Stimulated activated effector memory CD8-positive, alpha-beta T cell treated with anti-CD3 and anti-CD28 coated beads, Interleukin-12 subunit alpha, Interleukin-12 subunit beta, amount 100 ng/mL, for 72 hours (primary cell): ENCODE measurements around the gene SNPH.

Experiments
- ATAC-seq: fragments of 150-1000 bp; cut with Tn5 transposase; 2 replicates; pipeline ENCODE4 v1.10.0; 2021
- DNase-seq, 2 donors: peaks; one replicate each; pipeline ENCODE4 v3.0.0; 2021 to 2022; ENCODE audit warnings: low spot score in 2 of 2
- H3K27ac Mint-ChIP-seq: one replicate; pipeline ENCODE4 v1.8.0; 2022; ENCODE audit warnings: mild to moderate bottlenecking, mixed read lengths
- H3K36me3 Mint-ChIP-seq: one replicate; pipeline ENCODE4 v1.8.0; 2022; ENCODE audit warnings: mild to moderate bottlenecking, mixed read lengths
- H3K4me1 Mint-ChIP-seq: one replicate; pipeline ENCODE4 v1.8.0; 2022; ENCODE audit warnings: mixed read lengths
- H3K4me3 Mint-ChIP-seq: one replicate; pipeline ENCODE4 v1.8.0; 2022; ENCODE audit warnings: mild to moderate bottlenecking, mixed read lengths
- H3K9me3 Mint-ChIP-seq: one replicate; pipeline ENCODE4 v1.8.0; 2022; ENCODE audit warnings: mixed read lengths

The SNPH gene

GRCh38 chr20:1330075-1330830 is 64.2 kb downstream of the SNPH start:
- peaks cover 22% of the 10 kb centered on the region for H3K36me3 Mint-ChIP-seq
- H3K27ac Mint-ChIP-seq, result peak overlapping the region; percentile 70
- DNase-seq, result peak; percentile 1 to 44
- ATAC-seq, result no peak
- H3K4me3 Mint-ChIP-seq, result no peak overlapping the region
- peaks cover 46% of the 10 kb centered on the region for H3K4me1 Mint-ChIP-seq
- H3K9me3 Mint-ChIP-seq, result no peaks in the 10 kb centered on the region

GRCh38 chr20:1331101-1331500 is 65.0 kb downstream of the SNPH start:
- ATAC-seq (no peak), DNase-seq (peak in 1 of 2 donors; percentile 42)
- Mint-ChIP-seq H3K27ac (peak overlapping the region; percentile 70), H3K9me3 (no peaks in the 10 kb centered on the region), H3K4me1 (peaks cover 50% of the 10 kb centered on the region), H3K36me3 (peaks cover 22% of the 10 kb centered on the region), H3K4me3 (no peak overlapping the region)

DNA sequence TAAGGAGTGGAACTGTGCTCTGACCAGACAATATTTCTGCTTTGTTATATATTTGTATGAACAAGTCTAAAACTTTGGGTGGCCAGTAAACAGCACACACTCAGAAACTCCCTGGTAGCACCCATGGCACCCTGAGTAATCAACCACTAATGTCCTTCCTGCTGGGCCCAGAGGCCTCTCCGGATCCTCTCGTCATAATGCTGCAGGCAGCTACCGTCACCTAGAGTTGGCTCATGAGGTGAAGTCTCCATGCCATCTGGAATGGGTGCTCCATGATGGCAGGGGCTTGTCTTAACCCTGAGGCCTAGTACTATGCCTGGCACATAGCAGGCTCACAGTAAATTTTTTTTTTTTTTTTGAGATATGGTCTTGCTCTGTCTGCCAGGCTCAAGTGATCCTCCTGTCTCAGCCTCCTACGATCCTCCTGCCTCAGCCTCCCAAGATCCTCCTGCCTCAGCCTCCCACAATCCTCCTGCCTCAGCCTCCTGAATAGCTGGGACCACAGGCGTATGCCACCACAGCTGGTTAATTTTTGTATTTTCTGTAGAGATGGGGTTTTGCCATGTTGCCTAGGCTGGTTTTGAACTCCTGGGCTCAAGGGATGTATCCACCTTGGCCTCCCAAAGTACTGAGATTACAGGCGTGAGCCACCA is 65.8 kb downstream of the SNPH start:
- Mint-ChIP-seq H3K27ac (peak overlapping the region; percentile 70), H3K36me3 (peaks cover 22% of the 10 kb centered on the region)

DNA sequence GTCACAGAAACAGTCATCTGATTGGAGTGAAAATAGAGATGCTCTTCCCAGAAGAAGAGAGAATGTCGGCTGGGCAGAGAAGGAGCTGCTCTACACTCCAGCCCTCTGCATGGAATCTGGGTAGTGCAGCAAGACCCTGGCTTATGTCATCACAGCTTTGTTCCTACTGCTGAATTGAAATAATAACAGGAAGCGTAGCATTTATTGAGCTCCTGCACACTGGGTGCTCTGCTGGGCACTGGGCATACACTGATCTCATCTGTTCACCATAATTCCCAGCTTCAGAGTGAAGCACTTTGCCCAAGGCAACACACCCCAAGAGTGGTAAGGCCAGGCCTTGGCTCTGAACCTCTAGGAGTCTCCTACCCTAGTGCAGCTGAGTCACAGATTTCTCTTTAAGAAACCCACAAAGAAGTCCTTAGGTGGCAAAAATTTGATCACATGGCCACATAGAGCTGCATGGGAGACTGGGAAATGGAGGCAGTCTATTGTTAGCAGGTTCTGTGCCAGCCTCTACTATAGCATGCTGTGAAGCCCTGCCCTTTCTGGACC is 66.7 kb downstream of the SNPH start:
- peak; percentile 1 to 38 for DNase-seq
- ATAC-seq, result peak; percentile 15
- Mint-ChIP-seq H3K4me1 (peaks cover 58% of the 10 kb centered on the region), H3K27ac (no peak overlapping the region), H3K9me3 (no peaks in the 10 kb centered on the region), H3K36me3 (peaks cover 22% of the 10 kb centered on the region), H3K4me3 (no peak overlapping the region)

More for the DNA sequence above, 65.8 kb downstream of the SNPH start:
- ATAC-seq (no peak), DNase-seq (peak in 1 of 2 donors; percentile 37)
- no peaks in the 10 kb centered on the region for H3K9me3 Mint-ChIP-seq
- peaks cover 58% of the 10 kb centered on the region for H3K4me1 Mint-ChIP-seq
- H3K4me3 Mint-ChIP-seq, result no peak overlapping the region

- peak overlapping the region; percentile 29 for H3K27ac Mint-ChIP-seq
- no peak overlapping the region for H3K4me3 Mint-ChIP-seq
- DNase-seq, result peak in 1 of 2 donors; percentile 38
- peaks cover 22% of the 10 kb centered on the region for H3K36me3 Mint-ChIP-seq
- ATAC-seq, result no peak
- peaks cover 58% of the 10 kb centered on the region for H3K4me1 Mint-ChIP-seq
- no peaks in the 10 kb centered on the region for H3K9me3 Mint-ChIP-seq
These were observed 67.6 kb downstream of the SNPH start for GRCh38 chr20:1333462-1334369.

- ATAC-seq (no peak), DNase-seq (no peak)
- peaks cover 58% of the 10 kb centered on the region for H3K4me1 Mint-ChIP-seq
- H3K4me3 Mint-ChIP-seq, result no peak overlapping the region
- peak overlapping the region; percentile 29 for H3K27ac Mint-ChIP-seq
- H3K36me3 Mint-ChIP-seq, result peaks cover 21% of the 10 kb centered on the region
- H3K9me3 Mint-ChIP-seq, result no peaks in the 10 kb centered on the region
These were observed 68.3 kb downstream of the SNPH start for GRCh38 chr20:1334370-1334731.

GRCh38 chr20:1334761-1335160 is 68.7 kb downstream of the SNPH start:
- DNase-seq (peak; percentile 0 to 47), ATAC-seq (no peak)
- no peaks in the 10 kb centered on the region for H3K9me3 Mint-ChIP-seq
- H3K4me3 Mint-ChIP-seq, result no peak overlapping the region
- peak overlapping the region; percentile 29 for H3K27ac Mint-ChIP-seq
- peaks cover 54% of the 10 kb centered on the region for H3K4me1 Mint-ChIP-seq
- H3K36me3 Mint-ChIP-seq, result peaks cover 17% of the 10 kb centered on the region

DNA sequence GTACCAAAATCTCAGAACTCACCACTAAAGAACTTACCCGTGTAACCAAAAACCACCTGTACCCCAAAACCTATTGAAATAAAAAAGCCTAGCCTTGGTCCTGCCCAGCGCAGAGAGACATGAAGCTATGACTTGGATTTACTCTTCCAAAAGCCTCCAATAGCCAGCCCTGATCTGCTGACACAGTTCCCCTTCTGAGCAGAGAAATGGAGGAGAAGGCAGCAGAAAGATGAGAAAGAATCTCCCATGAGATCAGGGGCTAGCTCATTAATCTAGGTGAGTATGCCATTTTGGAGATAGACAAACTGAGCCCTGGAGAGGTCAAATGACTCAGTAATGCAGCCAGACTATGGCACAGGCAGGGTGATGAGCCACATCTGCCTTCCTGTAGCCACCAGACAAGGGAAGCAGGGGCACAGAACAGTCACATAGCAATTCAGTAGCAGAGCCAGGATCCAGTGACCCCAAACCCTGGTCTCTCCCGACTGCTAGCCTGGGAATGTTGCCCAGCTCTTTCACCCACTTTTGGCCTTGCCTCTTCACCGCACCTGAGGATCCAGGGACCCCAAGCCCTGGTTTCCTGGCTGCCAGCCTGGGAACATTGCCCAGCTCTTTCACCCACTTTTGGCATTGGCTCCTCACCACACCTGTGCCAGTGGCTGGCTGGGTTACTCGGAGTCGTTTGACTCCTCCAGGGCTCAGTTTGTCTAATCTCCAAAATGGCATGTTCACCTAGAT is 70.0 kb downstream of the SNPH start:
- Mint-ChIP-seq H3K36me3 (peaks cover 16% of the 10 kb centered on the region), H3K9me3 (no peaks in the 10 kb centered on the region), H3K27ac (peak overlapping the region; percentile 72), H3K4me1 (peaks cover 41% of the 10 kb centered on the region), H3K4me3 (no peak overlapping the region)
- peak; percentile 79 for ATAC-seq
- DNase-seq, result peak; percentile 1 to 46

DNA sequence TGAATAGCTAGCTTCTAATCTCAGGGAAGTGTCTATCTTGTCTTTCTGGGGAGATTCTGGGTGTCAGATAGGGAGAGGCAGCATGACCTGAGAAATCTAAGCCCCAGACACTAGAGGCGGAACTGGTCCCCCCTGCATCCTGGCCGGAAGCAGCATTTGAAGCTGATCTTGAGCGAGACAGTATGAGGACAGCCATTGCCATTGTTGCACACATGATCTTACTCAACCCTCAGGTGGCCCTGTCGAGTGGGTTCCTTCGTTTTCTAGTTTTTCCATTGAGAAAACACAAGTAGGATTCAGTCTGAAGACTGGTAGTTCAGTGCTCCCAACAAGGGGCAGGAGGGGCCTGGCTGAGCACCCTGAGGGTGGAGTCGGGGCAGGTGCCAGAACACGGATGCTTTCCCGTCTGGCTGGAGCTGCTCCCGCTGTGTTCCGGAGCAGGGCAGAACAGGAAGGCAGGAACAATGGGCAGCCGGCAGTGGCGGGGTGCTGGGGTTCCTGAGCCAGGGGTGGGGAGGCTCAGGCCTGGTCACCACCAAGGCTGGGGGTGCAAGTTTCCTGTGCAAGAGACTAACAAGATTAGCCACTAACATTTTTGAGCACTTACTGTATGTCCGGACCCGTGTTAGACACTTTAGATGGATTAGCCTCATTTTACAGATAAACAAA is 70.7 kb downstream of the SNPH start:
- H3K9me3 Mint-ChIP-seq, result no peaks in the 10 kb centered on the region
- H3K27ac Mint-ChIP-seq, result peak overlapping the region; percentile 72
- ATAC-seq, result no peak
- H3K4me3 Mint-ChIP-seq, result no peak overlapping the region
- peak; percentile 1 to 43 for DNase-seq
- peaks cover 34% of the 10 kb centered on the region for H3K4me1 Mint-ChIP-seq
- peaks cover 10% of the 10 kb centered on the region for H3K36me3 Mint-ChIP-seq

GRCh38 chr20:1337441-1337840 is 71.3 kb downstream of the SNPH start:
- Mint-ChIP-seq H3K27ac (peak overlapping the region; percentile 20), H3K4me3 (no peak overlapping the region), H3K36me3 (peaks cover 4% of the 10 kb centered on the region), H3K4me1 (peaks cover 29% of the 10 kb centered on the region), H3K9me3 (no peaks in the 10 kb centered on the region)
- DNase-seq (peak in 1 of 2 donors; percentile 26), ATAC-seq (no peak)

GRCh38 chr20:1338096-1338495 is 72.0 kb downstream of the SNPH start:
- peaks cover 23% of the 10 kb centered on the region for H3K4me1 Mint-ChIP-seq
- no peak overlapping the region for H3K4me3 Mint-ChIP-seq
- DNase-seq, result peak; percentile 1 to 46
- no peaks in the 10 kb centered on the region for H3K36me3 Mint-ChIP-seq
- H3K9me3 Mint-ChIP-seq, result no peaks in the 10 kb centered on the region
- no peak for ATAC-seq
- H3K27ac Mint-ChIP-seq, result peak overlapping the region; percentile 20

DNA sequence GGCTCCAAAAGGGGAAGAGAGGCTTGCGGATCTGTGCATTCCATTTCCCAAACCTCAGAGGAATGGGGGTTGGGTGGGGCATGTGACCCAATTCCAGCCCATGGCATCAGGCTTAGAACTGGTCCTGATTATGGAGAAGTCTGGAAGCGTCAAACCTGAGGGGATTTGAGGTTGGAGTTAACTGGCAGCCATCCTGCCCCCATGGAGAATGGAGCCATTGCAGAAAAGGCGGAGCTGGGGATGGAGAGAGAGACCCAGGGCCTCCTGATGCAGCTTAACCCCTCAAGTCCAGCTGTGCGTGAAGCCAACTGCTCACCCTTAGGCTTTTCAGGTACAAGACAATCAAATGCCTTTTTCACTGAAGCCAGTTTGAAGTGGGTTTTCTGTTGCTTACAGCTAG is 72.7 kb downstream of the SNPH start:
- Mint-ChIP-seq H3K9me3 (no peaks in the 10 kb centered on the region), H3K36me3 (no peaks in the 10 kb centered on the region), H3K4me3 (no peak overlapping the region), H3K4me1 (peaks cover 19% of the 10 kb centered on the region), H3K27ac (no peak overlapping the region)
- ATAC-seq (no peak), DNase-seq (peak in 1 of 2 donors; percentile 35)

GRCh38 chr20:1341561-1342265 is 75.6 kb downstream of the SNPH start:
- DNase-seq (peak in 1 of 2 donors; percentile 28), ATAC-seq (no peak)
- peaks cover 20% of the 10 kb centered on the region for H3K4me1 Mint-ChIP-seq
- no peaks in the 10 kb centered on the region for H3K9me3 Mint-ChIP-seq
- H3K27ac Mint-ChIP-seq, result peak overlapping the region; percentile 18
- no peak overlapping the region for H3K4me3 Mint-ChIP-seq
- no peaks in the 10 kb centered on the region for H3K36me3 Mint-ChIP-seq
